Measurements from ENCODE around the gene GDPD3.

The GDPD3 gene

GRCh38 chr16:30077656-30078055, 35.7 kb downstream of the GDPD3 start:
- DNase-seq (ENCODE audit: low spot score) = no peak

DNA sequence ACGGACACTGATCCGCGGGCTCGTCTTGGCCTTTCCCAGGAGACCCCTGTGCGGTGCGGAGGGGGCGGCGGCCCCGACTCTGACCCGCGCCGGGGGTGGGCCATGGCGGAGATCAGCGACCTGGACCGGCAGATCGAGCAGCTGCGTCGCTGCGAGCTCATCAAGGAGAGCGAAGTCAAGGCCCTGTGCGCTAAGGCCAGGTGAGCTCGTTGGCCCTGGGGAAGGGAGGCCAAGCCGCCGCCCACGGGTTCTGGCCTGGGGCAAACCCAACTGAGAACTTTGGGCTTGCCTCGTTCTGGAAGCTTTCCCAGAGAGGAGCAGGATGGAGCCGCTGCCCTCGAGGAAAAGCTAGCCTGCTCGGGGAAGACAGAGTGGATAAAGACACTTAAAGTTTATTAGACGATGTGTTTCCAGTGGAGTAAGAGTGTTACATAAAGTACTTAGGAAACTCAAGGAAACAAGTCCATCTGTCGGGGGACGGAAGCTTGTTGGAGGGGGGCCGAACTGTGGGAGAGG, 37.0 kb downstream of the GDPD3 start:
- DNase-seq (ENCODE audit: low spot score) = no peak

DNA sequence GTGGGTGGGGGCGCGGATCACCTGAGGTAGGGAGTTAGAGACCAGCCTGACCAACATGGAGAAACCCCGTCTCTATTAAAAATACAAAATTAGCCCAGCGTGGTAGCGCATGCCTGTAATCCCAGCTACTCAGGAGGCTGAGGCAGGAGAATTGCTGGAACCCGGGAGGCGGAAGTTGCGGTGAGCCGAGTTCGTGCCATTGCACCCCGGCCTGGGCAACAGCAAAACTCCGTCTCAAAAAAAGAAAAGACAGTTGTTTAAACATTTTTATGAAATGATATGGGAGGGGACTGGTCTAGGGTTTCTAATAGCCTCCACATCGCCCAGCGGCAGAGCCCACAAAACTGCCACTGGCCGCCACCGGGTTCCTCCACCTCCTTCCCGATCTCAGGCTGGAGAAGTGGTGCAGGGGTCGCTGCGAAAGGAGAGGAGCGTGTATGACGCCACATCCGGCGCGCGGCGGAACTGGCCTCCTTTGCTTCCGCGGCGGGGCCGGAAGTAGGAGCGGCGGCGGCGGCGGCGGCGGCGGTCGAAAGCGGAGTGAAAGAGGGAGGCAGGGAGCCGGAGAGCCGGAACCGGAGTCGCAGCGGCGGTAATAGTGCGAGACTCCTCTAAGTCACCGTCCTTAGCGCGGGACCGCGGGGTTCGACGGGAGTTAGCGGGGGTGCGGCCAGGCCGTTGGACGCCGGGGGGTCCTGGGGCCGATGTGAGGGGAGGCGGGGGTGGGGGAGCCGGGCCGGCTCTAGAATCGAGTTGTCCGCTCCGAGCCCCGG, 37.6 kb downstream of the GDPD3 start, which contains the start of gene PPP4C:
Gene PPP4C (plus strand): TSS at position 492 of the 773 bp plus-strand sequence. CDS start 384 bp downstream, outside the sequence.
- DNase-seq (ENCODE audit: low spot score) = peak; percentile 94

DNA sequence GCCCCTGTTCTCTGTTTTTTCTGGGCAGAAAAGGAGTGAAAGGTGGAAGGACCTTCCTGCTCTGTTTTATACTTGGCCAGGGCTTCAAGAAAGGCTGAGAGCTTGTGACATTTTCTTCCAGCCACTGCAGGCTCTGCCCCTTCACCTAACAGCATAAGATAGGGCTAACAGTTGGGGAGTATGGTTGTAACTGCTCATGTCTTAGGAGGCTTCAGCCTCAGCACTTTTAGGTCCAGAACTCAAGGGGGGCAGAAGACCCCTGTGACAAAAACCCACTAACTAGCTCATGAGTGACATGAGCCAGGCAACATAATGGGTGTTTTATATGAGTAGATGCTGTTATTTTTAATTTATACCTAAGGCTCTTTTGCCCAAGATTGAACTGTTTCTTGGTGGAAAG, 42.8 kb downstream of the GDPD3 start:
- no peak for DNase-seq (ENCODE audit: low spot score)

DNA sequence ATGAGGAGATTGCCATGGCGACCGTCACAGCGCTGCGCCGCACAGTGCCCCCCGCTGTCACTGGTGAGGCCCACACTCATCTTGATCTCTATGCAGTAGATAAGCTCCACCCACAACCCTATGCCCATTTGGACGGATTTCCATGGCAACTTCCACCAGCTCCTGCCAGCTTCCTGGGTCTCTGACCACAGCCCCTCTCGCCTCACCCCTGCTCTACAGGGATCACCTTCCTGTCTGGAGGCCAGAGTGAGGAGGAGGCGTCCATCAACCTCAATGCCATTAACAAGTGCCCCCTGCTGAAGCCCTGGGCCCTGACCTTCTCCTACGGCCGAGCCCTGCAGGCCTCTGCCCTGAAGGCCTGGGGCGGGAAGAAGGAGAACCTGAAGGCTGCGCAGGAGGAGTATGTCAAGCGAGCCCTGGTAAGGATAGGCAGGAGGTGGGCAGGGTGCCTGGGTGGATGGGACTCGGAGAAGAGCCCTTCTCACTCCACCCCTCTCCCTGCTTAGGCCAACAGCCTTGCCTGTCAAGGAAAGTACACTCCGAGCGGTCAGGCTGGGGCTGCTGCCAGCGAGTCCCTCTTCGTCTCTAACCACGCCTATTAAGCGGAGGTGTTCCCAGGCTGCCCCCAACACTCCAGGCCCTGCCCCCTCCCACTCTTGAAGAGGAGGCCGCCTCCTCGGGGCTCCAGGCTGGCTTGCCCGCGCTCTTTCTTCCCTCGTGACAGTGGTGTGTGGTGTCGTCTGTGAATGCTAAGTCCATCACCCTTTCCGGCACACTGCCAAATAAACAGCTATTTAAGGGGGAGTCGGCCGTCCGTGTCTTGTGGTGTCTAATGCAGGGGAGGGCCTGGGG, 43.5 kb downstream of the GDPD3 start:
- DNase-seq (ENCODE audit: low spot score) = no peak

DNA sequence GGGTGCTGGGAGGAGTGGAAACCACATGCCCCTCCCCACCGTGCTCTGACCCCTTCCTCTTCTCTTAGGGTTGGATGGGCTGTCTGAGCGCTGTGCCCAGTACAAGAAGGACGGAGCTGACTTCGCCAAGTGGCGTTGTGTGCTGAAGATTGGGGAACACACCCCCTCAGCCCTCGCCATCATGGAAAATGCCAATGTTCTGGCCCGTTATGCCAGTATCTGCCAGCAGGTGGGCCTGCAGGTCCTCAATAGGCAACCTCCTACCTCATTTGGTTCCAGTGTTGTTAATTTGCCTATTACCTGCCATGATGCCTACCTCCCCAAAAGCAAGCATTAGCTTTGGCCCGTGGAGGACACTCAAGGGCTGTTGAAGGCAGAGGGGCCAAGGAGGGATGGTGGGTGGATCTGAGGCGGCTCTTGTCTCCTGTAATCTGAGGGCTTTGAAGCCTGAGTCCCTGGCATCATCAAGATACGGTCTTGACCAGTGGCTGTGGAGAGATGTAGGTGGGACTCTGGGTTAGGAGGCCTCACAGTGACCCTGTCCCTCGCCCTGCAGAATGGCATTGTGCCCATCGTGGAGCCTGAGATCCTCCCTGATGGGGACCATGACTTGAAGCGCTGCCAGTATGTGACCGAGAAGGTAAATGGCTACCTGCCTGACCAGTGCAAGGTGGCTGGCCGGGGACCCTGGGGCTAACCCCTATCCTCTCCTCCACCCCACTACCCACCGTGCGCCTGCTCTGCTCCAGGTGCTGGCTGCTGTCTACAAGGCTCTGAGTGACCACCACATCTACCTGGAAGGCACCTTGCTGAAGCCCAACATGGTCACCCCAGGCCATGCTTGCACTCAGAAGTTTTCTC, 44.4 kb downstream of the GDPD3 start:
- DNase-seq (ENCODE audit: low spot score) = no peak

DNA sequence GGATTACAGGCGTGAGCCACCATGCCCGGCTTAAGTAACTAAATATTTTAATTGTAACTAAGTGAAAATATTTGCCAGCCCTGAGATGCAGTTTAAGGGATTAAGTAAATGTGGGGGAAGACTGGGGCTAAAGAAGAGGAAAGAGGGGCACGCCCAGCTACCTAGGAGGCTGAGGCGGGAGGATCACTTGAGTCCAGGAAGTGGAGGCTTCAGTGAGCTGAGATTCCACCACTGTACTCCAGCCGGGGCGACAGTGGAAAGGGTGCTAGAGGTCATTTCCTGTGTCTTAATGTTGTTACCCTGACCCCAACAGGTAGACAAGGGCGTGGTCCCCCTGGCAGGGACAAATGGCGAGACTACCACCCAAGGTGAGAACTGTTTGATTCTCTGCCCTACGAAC, 45.0 kb downstream of the GDPD3 start:
- DNase-seq (ENCODE audit: low spot score) = no peak

DNA sequence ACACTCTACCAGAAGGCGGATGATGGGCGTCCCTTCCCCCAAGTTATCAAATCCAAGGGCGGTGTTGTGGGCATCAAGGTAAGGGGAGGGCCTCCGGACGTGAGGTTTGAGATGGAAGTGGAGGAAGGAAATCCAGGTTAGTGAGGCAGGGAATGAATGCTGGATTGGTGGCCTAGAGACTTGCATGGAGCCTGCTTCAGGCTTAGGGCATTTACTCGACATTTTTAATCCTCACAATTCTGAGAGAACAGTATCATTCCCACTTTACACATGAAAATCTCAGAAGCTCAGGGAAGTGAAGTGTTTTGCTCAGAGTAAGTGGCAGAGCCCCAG, 45.8 kb downstream of the GDPD3 start:
- no peak for DNase-seq (ENCODE audit: low spot score)

DNA sequence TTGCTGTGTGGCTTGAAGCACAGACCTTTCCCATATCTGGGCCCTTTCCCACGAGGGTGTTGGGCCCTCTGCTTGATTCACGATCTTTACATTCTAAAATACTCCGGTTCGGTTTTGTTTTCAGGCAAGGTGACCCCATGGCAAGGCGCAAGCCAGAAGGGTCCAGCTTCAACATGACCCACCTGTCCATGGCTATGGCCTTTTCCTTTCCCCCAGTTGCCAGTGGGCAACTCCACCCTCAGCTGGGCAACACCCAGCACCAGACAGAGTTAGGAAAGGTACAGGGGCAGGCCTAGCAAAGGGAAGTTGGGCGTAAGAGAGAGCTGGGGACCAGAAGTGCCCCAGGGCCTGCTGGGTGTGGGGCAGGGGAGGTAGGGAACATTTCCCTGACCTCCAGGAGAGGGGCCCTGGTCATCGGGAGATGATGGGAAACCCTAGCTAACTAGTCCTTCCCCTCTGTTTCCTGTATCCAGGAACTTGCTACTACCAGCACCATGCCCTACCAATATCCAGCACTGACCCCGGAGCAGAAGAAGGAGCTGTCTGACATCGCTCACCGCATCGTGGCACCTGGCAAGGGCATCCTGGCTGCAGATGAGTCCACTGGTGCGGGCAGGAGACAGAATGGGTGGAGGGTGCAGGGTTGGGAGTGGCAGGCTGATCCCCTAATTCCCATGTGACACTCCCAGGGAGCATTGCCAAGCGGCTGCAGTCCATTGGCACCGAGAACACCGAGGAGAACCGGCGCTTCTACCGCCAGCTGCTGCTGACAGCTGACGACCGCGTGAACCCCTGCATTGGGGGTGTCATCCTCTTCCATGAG, 46.4 kb downstream of the GDPD3 start:
- DNase-seq (ENCODE audit: low spot score) = no peak

DNA sequence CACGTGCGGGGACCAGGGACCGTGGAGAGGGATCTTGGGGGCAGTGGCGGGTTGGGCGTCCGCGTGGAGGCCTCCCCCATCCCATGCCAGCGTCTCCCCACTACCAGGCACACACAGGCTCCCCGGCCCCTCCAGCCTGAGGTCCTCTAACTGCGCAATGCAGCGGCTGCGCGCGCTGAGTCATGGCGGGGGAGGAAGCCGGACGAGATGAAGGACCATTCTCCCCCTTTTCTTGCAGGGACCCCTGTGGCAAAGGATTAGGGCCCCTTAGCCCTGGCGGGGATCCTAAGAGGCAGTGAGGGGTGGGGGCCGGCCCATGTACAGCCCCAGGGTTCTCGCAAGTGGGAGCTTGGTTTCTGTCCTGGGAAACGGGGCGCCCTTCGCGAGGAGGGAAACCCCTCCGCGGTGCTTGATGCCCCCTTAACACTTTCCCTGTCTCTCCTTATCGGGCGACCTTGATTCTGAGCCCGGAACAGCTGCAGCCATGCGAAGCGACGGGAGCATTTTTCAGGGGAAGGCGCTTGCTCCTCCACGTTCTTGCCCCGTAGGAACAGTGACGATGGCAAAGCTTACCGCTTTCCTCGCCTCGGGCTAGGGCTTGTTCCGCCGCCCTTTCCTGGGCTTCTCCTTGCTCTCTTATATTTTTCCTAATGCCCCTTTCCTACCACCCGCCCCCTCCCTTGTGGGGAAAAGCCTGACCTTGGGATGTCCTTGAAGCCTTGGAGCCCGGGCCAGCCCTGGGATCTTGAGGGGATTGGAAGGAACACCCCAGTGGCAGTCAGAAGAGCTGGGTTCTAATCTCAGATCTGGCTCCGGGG, 47.2 kb downstream of the GDPD3 start:
- DNase-seq (ENCODE audit: low spot score) = peak; percentile 52

DNA sequence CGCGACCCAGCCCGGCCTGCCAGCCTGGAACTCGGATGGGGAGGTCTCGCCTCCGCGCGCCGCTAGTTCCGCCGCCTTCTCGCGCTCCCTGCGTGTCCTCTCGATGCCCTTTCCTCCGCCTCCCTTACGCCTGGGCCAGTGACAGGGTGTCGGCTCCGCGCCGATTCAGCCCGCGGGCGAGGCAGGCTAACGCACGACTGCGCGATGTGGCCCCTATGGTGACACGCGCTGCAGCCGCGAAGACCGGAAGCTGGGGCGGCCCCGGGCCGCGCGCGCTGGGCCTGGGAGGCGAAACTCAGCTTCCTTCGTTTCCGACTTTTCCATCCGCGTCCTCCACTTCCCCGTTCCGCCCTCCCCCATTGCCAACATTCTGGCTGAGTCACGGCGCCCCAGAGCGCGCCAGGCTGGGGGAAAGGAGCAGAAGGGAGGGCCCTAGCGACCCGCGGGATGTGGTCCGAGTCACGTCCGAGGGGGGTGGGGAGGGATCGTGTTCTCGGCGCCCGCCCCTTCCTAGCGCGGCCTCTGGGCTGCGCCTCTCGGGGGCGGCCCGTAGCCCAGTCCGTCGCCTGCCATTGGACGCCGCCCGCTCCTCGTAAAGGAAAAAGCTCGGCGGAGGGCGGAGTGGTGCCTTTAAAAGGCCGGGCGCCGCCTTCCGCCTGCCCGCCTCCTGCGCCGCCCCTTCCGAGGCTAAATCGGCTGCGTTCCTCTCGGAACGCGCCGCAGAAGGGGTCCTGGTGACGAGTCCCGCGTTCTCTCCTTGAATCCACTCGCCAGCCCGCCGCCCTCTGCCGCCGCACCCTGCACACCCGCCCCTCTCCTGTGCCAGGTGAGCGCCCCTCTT, 48.0 kb downstream of the GDPD3 start, which contains the start of gene ALDOA:
Gene ALDOA (plus strand): TSS at position 659 of the 841 bp plus-strand sequence. CDS start 1,138 bp downstream, outside the sequence.
- DNase-seq (ENCODE audit: low spot score) = peak; percentile 96

GRCh38 chr16:30064729-30065101, 48.6 kb downstream of the GDPD3 start:
- no peak for DNase-seq (ENCODE audit: low spot score)

DNA sequence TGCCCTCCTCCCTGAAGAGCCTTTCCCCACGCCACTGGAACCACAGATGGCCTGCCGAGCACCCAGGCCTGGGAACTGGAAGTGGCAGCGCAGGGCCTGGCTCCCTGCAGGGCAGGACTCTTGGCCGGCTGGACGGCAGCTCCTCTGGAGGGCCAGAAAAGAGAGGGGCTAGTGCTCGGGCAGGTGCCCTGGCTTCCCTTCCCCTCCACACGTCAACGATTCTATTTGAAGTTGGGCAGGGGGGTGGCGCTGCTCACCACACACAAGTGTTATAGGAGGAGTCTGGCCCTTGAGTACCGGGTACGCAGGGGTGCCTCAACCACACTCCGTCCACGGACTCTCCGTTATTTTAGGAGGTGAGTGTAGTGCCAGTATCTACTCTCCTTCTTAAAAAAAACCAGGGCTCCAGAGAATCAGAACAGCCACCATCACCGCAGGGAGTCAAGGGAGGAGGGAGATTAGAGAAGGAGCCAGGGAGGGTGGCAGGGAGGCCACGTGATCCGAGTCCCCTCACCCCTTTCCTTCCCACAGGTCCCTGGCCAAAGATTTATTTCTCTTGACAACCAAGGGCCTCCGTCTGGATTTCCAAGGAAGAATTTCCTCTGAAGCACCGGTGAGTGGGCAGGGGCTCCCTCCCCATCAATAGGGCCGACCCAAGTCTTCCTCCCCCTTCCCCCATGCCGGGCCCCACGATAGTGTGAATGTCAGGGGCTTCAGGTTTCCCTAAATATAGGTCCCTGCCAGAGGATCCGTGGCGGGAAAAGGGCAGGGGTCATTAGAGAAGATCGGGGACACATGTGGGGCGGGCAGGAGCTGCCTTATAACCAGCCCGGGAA, 49.2 kb downstream of the GDPD3 start:
- DNase-seq (ENCODE audit: low spot score) = no peak

DNA sequence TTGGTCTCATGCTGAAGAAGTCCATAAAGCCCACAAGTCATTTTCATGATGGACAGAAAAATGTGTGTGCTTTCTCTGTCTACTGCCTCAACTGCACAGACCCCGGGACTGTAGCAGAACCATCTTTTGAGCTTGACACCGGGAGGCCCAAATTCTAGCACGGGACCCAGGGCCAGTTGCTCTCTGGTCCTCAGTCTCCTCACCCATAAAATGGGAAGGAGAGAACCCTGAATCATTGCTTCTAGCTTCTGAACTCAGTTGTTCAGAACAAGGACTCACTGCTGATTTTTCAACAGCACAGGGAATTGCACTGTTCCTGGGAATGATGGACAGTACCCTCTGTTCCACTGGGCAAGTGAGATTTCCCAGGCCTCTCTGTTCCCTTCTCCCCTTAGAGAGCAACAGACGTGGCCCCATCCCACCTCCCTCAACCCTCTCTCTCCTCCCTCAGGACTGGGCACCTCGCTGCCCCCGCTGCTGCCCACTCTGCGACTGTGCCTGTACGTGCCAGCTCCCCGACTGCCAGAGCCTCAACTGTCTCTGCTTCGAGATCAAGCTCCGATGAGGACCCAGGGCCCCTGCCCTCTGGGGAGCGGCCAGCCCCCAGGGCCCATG, 50.0 kb downstream of the GDPD3 start:
- no peak for DNase-seq (ENCODE audit: low spot score)

DNA sequence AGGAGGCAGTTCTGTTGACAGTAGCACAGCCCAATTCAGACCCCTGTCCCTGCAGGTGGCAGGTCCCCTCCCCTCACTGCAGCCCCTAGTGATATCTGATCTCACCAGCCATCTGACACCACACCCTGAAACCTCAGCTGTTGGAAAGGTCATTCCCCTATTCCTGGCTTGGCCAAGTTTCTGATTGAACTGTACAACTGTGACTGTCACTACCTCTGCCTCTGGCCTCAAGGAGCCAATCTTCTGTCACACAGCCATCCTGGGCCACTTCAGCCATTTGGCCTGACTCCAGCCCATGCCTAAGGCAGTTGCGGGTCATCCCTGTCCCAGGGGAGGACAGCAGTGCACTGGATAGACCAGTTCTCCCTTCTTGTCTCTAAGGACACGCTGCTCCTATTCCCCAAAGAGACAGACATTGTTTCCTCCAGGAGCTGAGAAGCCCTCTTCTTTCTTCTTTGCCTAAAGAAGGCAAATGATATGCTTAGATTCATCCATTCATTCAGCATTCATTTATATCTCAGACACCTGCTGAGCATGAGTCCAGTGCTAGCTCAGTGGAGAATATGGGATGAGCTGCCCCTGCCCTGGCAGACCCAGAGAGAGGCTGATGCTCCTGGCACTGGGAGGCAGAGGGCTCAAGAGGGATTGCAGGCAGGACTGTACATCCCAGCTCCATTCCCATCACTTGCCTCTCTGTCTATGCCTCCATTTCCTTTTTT, 52.3 kb downstream of the GDPD3 start:
- no peak for DNase-seq (ENCODE audit: low spot score)

- no peak for DNase-seq (ENCODE audit: low spot score)
These were observed 53.0 kb downstream of the GDPD3 start for GRCh38 chr16:30060346-30060745.

DNA sequence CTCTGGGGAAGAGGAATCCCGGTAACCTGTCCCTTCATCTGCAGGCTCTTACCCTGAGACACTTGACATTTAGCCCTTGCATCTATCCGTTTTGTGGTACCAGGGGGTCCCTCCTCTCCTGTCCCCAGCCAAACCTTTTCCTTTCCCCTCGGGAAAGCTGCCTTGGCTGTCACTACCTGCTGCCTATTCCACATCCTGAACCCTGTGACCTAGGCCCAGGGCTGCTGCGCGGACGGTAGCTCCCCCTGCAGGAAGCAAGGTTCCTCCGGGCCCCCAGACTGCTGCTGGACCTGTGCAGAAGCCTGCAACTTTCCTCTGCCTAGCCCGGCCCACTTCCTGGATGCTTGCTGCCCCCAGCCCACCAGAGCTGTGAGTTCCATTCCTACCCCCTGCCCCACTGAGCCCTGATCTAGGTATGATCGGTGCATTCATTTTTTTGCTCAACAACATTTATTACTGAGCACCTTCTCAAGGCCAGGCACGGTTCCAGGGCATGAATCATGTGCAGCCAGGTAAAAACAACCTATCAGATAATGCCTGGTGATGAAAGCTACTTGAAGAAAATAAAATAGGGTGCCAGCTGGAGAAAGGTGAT, 58.3 kb downstream of the GDPD3 start:
- DNase-seq (ENCODE audit: low spot score) = no peak

Measured in AG08395 (cell line).